ENCODE measurements around the gene DARS1.
"Not testable (repeated sequence)": the region's sequence is repeated elsewhere in the genome, so short reads cannot be mapped to it uniquely, and the experiment has no call there.

The DARS1 gene

GRCh38 chr2:135984199-135985017, 1.0 kb downstream of the DARS1 start:
- no peak for DNase-seq (ENCODE audit: low spot score)

GRCh38 chr2:135980434-135981079, 4.9 kb downstream of the DARS1 start:
- DNase-seq (ENCODE audit: low spot score) = no peak

- DNase-seq (ENCODE audit: low spot score) = no peak
These were observed 9.7 kb downstream of the DARS1 start for GRCh38 chr2:135975702-135976101.

- DNase-seq (ENCODE audit: low spot score) = no peak
These were observed 11.4 kb downstream of the DARS1 start for GRCh38 chr2:135974036-135974435.

- no peak for DNase-seq (ENCODE audit: low spot score)
These were observed 15.6 kb downstream of the DARS1 start for GRCh38 chr2:135969655-135970387.

- no peak for DNase-seq (ENCODE audit: low spot score)
These were observed 19.7 kb downstream of the DARS1 start for GRCh38 chr2:135965756-135966155.

- DNase-seq (ENCODE audit: low spot score) = not testable (repeated sequence)
These were observed 21.0 kb downstream of the DARS1 start for GRCh38 chr2:135964404-135964803.

- DNase-seq (ENCODE audit: low spot score) = no peak
These were observed 21.6 kb downstream of the DARS1 start for GRCh38 chr2:135963841-135964240.

- no peak for DNase-seq (ENCODE audit: low spot score)
These were observed 22.9 kb downstream of the DARS1 start for GRCh38 chr2:135962366-135963123.

- DNase-seq (ENCODE audit: low spot score) = no peak
These were observed 24.5 kb downstream of the DARS1 start for GRCh38 chr2:135960656-135961551.

- no peak for DNase-seq (ENCODE audit: low spot score)
These were observed 25.3 kb downstream of the DARS1 start for GRCh38 chr2:135960150-135960549.

- not testable (repeated sequence) for DNase-seq (ENCODE audit: low spot score)
These were observed 26.5 kb downstream of the DARS1 start for GRCh38 chr2:135958927-135959326.

- no peak for DNase-seq (ENCODE audit: low spot score)
These were observed 31.3 kb downstream of the DARS1 start for GRCh38 chr2:135954020-135954601.

GRCh38 chr2:135952891-135953290, 32.5 kb downstream of the DARS1 start:
- no peak for DNase-seq (ENCODE audit: low spot score)

- no peak for DNase-seq (ENCODE audit: low spot score)
These were observed 34.3 kb downstream of the DARS1 start for GRCh38 chr2:135951041-135951583.

- no peak for DNase-seq (ENCODE audit: low spot score)
These were observed 35.8 kb downstream of the DARS1 start for GRCh38 chr2:135949451-135950234.

- no peak for DNase-seq (ENCODE audit: low spot score)
These were observed 36.6 kb downstream of the DARS1 start for GRCh38 chr2:135948642-135949355.

GRCh38 chr2:135948141-135948540, 37.3 kb downstream of the DARS1 start:
- DNase-seq (ENCODE audit: low spot score) = no peak

GRCh38 chr2:135947483-135947882, 37.9 kb downstream of the DARS1 start:
- DNase-seq (ENCODE audit: low spot score) = no peak
